SK-N-MC (cell line): ENCODE measurements around the gene DNAH14.
"Not testable (repeated sequence)": the region's sequence is repeated elsewhere in the genome, so short reads cannot be mapped to it uniquely, and the experiment has no call there.

Source experiments
- DNase-seq: peaks from one replicate; pipeline ENCODE4 v3.0.0-alpha.2; 2011; ENCODE audit warnings: low read depth, low spot score
- H3K27ac ChIP-seq: fragments of 200-600 bp; sonication (generic); 2 replicates; pipeline ENCODE4 v1.5.1; 2016; ENCODE audit warnings: mixed run types
- H3K36me3 ChIP-seq: fragments of 200-600 bp; sonication (generic); 2 replicates; pipeline ENCODE4 v1.6.1; 2017; ENCODE audit warnings: antibody characterized with exemption, low read length, mixed read lengths; ENCODE audit not compliant: insufficient read depth
- H3K4me3 ChIP-seq: fragments of 200-600 bp; sonication (generic); 2 replicates; pipeline ENCODE4 v1.5.1; 2016
- H3K9ac ChIP-seq: fragments of 200-600 bp; sonication (generic); 2 replicates; pipeline ENCODE4 v1.8.0; 2017; ENCODE audit warnings: mixed run types, mixed read lengths; ENCODE audit not compliant: insufficient read length
- H3K9me3 ChIP-seq: fragments of 200-600 bp; sonication (generic); 2 replicates; pipeline ENCODE4 v1.6.1; 2017; ENCODE audit warnings: low read depth, mild to moderate bottlenecking, antibody characterized with exemption, low read length, moderate library complexity, mixed read lengths
- EZH2 ChIP-seq: fragments of 200-600 bp; sonication (generic); IDR thresholded peaks from one replicate; pipeline ENCODE4 v1.6.1; 2017; ENCODE audit warnings: antibody characterized with exemption
- FOXP2 ChIP-seq: optimal IDR thresholded peaks from 2 replicates; pipeline ENCODE3; 2011; ENCODE audit warnings: mild to moderate bottlenecking, moderate library complexity; ENCODE audit not compliant: insufficient read depth; ENCODE audit errors: extremely low read length, control extremely low read depth
- POLR2AphosphoS5 ChIP-seq: IDR thresholded peaks from 2 replicates; pipeline ENCODE4 v1.6.1; 2012; ENCODE audit warnings: mild to moderate bottlenecking, low read depth, low read length, borderline replicate concordance

DNAH14 gene

DNA sequence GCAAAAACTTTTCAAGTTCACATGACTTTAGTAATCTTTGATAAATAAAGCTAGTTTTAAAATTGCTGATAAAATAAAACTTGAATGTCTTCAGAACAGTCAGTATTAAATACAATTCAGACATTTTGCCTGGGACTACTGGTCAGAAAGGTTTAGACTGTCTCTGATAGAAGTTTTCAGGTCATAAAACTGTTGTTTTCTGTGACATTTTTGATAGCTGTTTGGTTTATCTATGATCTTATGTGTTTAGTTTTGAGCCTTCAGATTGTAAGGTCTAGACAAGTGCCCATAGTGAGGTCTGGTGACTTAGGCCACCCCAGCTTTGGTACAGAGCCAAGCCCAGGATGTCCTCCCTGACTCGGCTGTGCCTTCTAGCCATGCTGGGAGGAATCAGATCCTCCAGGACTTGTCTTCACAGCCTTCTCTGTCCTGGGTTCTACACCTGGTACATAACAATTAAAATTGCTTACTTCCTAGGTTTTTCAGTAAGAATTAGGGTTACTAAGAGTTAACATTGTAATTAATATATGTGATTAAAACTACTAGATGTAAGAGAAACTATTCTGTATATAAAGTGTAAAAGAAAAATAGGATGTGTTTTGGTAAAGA, 15.1 kb upstream of the DNAH14 start:
- no peak for DNase-seq
- H3K36me3 ChIP-seq = no peaks in the 10 kb centered on the region
- H3K4me3 ChIP-seq = no peak overlapping the region
- no peak overlapping the region for H3K9ac ChIP-seq
- 0 out of 2 replicates have a peak, but pooled peaks cover 3% of the 10 kb centered on the region for H3K9me3 ChIP-seq
- TF ChIP-seq POLR2AphosphoS5 (no peak), EZH2 (no peak), FOXP2 (no peak)
- no peak overlapping the region for H3K27ac ChIP-seq

- H3K36me3 ChIP-seq = no peaks in the 10 kb centered on the region
- H3K9ac ChIP-seq = no peak overlapping the region
- H3K4me3 ChIP-seq = no peak overlapping the region
- 0 out of 2 replicates have a peak, but pooled peaks cover 1% of the 10 kb centered on the region for H3K9me3 ChIP-seq
- DNase-seq = no peak
- TF ChIP-seq POLR2AphosphoS5 (no peak), EZH2 (no peak), FOXP2 (no peak)
- H3K27ac ChIP-seq = no peak overlapping the region
Measured at GRCh38 chr1:224919508-224919907, 10.0 kb upstream of the DNAH14 start.

DNA sequence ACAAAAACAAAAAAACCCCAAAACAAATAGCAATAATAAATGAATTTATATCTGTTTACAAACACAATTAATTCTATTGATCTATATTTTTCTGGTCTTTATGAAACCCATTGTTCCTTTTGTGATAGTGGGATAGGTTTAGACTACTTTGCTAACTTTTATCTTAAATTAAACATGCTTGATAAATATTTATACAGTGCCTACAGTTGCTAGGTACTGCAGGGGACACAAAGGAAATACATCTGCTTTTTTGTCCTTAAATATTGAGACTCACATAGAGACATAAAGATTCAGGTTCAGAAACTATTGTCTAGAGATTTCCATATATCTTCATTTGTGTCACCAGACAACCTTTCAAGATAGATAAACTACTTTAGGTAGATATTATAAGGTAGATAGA, 8.5 kb upstream of the DNAH14 start:
- no peak overlapping the region for H3K4me3 ChIP-seq
- no peaks in the 10 kb centered on the region for H3K36me3 ChIP-seq
- H3K9me3 ChIP-seq = no peaks in the 10 kb centered on the region
- TF ChIP-seq POLR2AphosphoS5 (no peak), FOXP2 (no peak), EZH2 (no peak)
- H3K9ac ChIP-seq = no peak overlapping the region
- H3K27ac ChIP-seq = no peak overlapping the region
- DNase-seq = no peak

DNA sequence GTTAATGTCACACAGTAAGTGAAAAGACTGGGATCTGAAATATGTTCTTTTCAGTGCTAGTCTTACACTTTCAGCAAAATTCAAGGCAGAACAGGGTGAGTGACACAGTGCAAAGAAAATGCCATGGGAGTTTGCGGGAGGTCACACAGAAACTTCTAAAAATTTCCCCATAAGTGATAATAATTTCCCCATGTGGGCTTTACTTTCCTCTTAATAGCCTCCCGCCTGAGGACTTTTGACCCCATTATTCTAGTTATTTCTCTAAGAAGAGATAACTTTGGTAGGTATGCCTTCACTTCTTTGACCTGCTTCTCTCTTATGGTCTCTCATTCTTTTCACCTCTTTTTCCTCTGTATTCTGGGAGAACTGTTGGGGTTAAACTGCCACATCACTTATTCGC, 8.1 kb upstream of the DNAH14 start:
- Histone ChIP-seq H3K27ac (no peak overlapping the region), H3K36me3 (no peaks in the 10 kb centered on the region), H3K9me3 (no peaks in the 10 kb centered on the region), H3K4me3 (no peak overlapping the region), H3K9ac (no peak overlapping the region)
- TF ChIP-seq POLR2AphosphoS5 = no peak
- TF ChIP-seq EZH2 = no peak
- no peak for TF ChIP-seq FOXP2
- no peak for DNase-seq

- H3K27ac ChIP-seq = no peak overlapping the region
- H3K9ac ChIP-seq = no peak overlapping the region
- no peaks in the 10 kb centered on the region for H3K36me3 ChIP-seq
- TF ChIP-seq POLR2AphosphoS5 (no peak), FOXP2 (no peak), EZH2 (no peak)
- H3K4me3 ChIP-seq = no peak overlapping the region
- DNase-seq = no peak
- no peaks in the 10 kb centered on the region for H3K9me3 ChIP-seq
Measured at GRCh38 chr1:224922404-224923164, 6.9 kb upstream of the DNAH14 start.

GRCh38 chr1:224923726-224924125, 5.7 kb upstream of the DNAH14 start:
- TF ChIP-seq POLR2AphosphoS5 (no peak), FOXP2 (no peak)
- H3K27ac ChIP-seq = no peak overlapping the region
- no peaks in the 10 kb centered on the region for H3K36me3 ChIP-seq
- H3K4me3 ChIP-seq = no peak overlapping the region
- no peak overlapping the region for H3K9ac ChIP-seq
- no peaks in the 10 kb centered on the region for H3K9me3 ChIP-seq
- DNase-seq = no peak

DNA sequence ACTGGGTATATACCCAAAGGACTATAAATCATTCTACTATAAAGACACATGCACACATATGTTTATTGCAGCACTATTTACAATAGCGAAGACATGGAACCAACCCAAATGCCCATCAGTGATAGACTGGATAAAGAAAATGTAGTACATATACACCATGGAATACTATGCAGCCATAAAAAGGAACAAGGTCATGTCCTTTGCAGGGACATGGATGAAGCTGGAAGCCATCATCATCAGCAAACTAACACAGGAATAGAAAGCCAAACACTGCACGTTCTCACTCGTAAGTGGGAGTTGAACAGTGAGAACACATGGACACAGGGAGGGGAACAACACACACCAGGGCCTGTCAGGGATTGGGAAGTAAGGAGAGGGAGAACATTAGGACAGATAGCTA, 1.8 kb upstream of the DNAH14 start:
- H3K9ac ChIP-seq, H3K9me3 ChIP-seq, H3K36me3 ChIP-seq, DNase-seq, H3K4me3 ChIP-seq, H3K27ac ChIP-seq: not testable (repeated sequence)

- TF ChIP-seq EZH2 (no peak), FOXP2 (no peak), POLR2AphosphoS5 (no peak)
- DNase-seq = no peak
- Histone ChIP-seq H3K9ac (no peak overlapping the region), H3K4me3 (no peak overlapping the region), H3K9me3 (0 out of 2 replicates have a peak, but pooled peaks cover 11% of the 10 kb centered on the region), H3K27ac (no peak overlapping the region), H3K36me3 (no peaks in the 10 kb centered on the region)
Measured at GRCh38 chr1:224928906-224929305, 569 bp upstream of the DNAH14 start.

- Histone ChIP-seq H3K27ac (no peak overlapping the region), H3K9ac (no peak overlapping the region), H3K9me3 (0 out of 2 replicates have a peak, but pooled peaks cover 11% of the 10 kb centered on the region), H3K4me3 (no peak overlapping the region), H3K36me3 (no peaks in the 10 kb centered on the region)
- DNase-seq = no peak
- no peak for TF ChIP-seq POLR2AphosphoS5
- no peak for TF ChIP-seq FOXP2
- no peak for TF ChIP-seq EZH2
Measured at GRCh38 chr1:224931605-224932004, 2.1 kb downstream of the DNAH14 start.
